GM18909 (cell line): Measurements from ENCODE around the gene LMOD2.
"Not testable (repeated sequence)": the region's sequence is repeated elsewhere in the genome, so short reads cannot be mapped to it uniquely, and the experiment has no call there.

Experiments
- ATAC-seq: cut with Tn5 transposase; IDR thresholded peaks from one replicate; pipeline ENCODE4 v1.9.1; 2021; ENCODE audit warnings: mild to moderate bottlenecking; ENCODE audit not compliant: unreplicated experiment, poor library complexity

The LMOD2 gene

GRCh38 chr7:123655614-123656013, at the start of gene LMOD2:
Gene LMOD2, plus strand, starts transcription at chr7:123655866. Its CDS starts 98 bp downstream, at chr7:123655964.
- ATAC-seq: no peak

GRCh38 chr7:123607423-123607975, 48.2 kb upstream of the LMOD2 start:
- no peak for ATAC-seq

GRCh38 chr7:123608991-123609882, 46.4 kb upstream of the LMOD2 start:
- no peak for ATAC-seq

- ATAC-seq: no peak
Observed at GRCh38 chr7:123609883-123610239, 45.8 kb upstream of the LMOD2 start.

- no peak for ATAC-seq
Observed at GRCh38 chr7:123612024-123612423, 43.6 kb upstream of the LMOD2 start.

- no peak for ATAC-seq
Observed at GRCh38 chr7:123615344-123615743, 40.3 kb upstream of the LMOD2 start.

- ATAC-seq: no peak
Observed at GRCh38 chr7:123616223-123616622, 39.4 kb upstream of the LMOD2 start.

- no peak for ATAC-seq
Observed at GRCh38 chr7:123621707-123622106, 34.0 kb upstream of the LMOD2 start.

GRCh38 chr7:123622660-123623386, 32.8 kb upstream of the LMOD2 start:
- no peak for ATAC-seq

GRCh38 chr7:123624527-123625183, 31.0 kb upstream of the LMOD2 start:
- peak; percentile 95 for ATAC-seq

- ATAC-seq: no peak
Observed at GRCh38 chr7:123625254-123625653, 30.4 kb upstream of the LMOD2 start.

GRCh38 chr7:123627851-123628250, 27.8 kb upstream of the LMOD2 start:
- no peak for ATAC-seq

GRCh38 chr7:123628829-123629228, 26.8 kb upstream of the LMOD2 start:
- no peak for ATAC-seq

GRCh38 chr7:123629281-123629680, 26.4 kb upstream of the LMOD2 start:
- no peak for ATAC-seq

- ATAC-seq: no peak
Observed at GRCh38 chr7:123632808-123633207, 22.9 kb upstream of the LMOD2 start.

GRCh38 chr7:123633553-123633952, 22.1 kb upstream of the LMOD2 start:
- ATAC-seq: no peak

- not testable (repeated sequence) for ATAC-seq
Observed at GRCh38 chr7:123634011-123634573, 21.6 kb upstream of the LMOD2 start.

GRCh38 chr7:123635551-123636359, 19.9 kb upstream of the LMOD2 start:
- ATAC-seq: no peak

- no peak for ATAC-seq
Observed at GRCh38 chr7:123637203-123637602, 18.5 kb upstream of the LMOD2 start.

- no peak for ATAC-seq
Observed at GRCh38 chr7:123637878-123638277, 17.8 kb upstream of the LMOD2 start.
